GM12875 (cell line): ENCODE results near the gene FANCC.

ENCODE experiments used
- H3K4me3 ChIP-seq: one replicate; pipeline ENCODE4 v1.5.1; 2011; ENCODE audit warnings: low read depth, low read length, control low read depth
- CTCF ChIP-seq: IDR thresholded peaks from 2 replicates; pipeline ENCODE4 v1.5.1; 2011; ENCODE audit warnings: low read depth, mild to moderate bottlenecking, control low read depth, inconsistent platforms, low read length, moderate library complexity, borderline replicate concordance; ENCODE audit not compliant: insufficient read depth

Gene FANCC

GRCh38 chr9:95079461-95079860 is 238.0 kb downstream of the FANCC start:
- TF ChIP-seq CTCF: no peak
- H3K4me3 ChIP-seq: no peak overlapping the region

- no peak for TF ChIP-seq CTCF
- H3K4me3 ChIP-seq: no peak overlapping the region
Measured at GRCh38 chr9:95078939-95079338, 238.6 kb downstream of the FANCC start.

DNA sequence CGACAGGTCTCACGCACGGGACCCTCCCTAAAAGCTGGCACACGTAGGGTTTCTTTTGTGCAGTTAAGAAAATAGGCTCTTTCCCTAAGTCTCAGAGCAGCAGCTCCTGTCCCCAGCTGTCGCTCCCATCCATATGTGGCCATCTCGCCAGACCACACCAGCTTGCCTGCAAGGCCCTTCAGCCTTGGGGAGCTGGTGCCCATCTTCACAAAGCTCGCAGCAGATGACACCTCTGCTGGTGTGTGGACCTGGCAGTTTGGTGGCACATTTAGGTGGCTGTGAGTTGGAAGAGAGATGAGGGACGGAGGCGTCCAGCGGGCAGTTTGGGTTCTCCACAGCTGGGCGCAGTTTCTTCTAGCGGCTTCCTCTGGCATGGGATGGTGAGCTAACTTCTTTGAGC is 239.0 kb downstream of the FANCC start:
- no peak overlapping the region for H3K4me3 ChIP-seq
- no peak for TF ChIP-seq CTCF

DNA sequence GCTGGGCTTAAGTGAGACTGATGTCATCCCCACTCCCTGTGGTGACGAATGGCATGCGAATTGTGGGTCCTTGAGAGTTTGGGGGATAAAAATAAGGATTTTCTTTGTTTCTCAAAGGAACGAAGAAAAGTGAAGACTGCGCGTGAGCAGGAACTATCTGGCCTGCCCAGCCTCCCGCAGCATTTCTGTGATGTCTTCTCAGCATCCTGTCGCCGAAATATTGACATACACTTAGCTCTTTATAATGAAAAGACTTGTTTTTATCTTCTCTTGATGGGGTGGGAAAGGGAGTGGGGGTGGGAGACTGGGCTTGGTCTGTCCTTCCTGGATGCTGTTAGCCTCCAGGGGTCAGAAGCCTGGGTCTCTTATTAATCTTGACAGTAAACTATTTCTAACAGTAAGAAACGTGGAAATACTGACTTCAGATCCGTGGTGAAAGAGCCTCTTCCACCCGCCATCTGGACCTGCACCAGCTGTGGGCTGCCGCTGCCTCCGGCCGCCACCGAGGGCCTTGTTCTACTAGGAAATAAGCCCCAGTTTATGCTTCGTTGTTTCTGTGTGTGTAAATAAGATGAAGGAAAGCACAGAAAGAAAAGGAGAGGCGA is 239.6 kb downstream of the FANCC start:
- H3K4me3 ChIP-seq: no peak overlapping the region
- no peak for TF ChIP-seq CTCF

DNA sequence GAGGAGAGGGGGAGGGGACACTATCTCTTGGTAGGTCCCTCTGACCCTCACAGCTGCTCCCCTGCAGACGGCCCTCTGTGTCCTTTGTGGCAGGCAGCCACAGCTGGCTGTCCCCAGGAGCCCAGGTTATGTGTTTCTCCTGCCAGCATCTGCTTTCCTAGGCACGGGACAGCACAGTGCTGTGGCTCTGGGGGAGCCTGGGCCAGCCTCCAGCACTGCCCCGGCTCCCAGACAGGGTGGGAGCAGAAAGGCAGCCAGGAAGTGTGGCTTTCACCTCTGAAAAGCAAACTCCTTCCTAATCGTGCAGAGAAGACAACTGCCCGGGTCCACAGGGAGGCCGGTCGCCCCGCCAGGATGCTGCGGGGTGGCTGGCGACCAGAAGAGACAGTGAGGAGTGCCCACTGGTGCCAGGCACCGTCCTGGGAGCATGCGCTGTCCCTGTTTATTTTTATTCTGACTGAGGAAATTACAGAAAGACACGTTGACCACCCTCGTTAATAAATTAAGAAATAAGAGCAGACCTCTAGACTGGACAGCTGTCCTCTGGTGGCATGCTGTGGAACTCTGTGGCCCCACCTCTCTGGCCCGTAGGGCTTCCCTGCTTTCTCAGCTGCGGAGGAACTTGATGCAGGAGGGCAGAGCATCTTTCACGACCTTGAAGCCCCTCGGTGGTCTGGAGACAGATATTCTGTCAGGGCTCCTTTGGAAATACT is 240.3 kb downstream of the FANCC start:
- no peak for TF ChIP-seq CTCF
- no peak overlapping the region for H3K4me3 ChIP-seq

GRCh38 chr9:95076696-95077052 is 240.8 kb downstream of the FANCC start:
- no peak for TF ChIP-seq CTCF
- H3K4me3 ChIP-seq: no peak overlapping the region

- no peak overlapping the region for H3K4me3 ChIP-seq
- no peak for TF ChIP-seq CTCF
Measured at GRCh38 chr9:95075700-95076099, 241.8 kb downstream of the FANCC start.
